HepG2 (cell line): ENCODE results near the gene S100A4.

ENCODE experiments used
- ELF1 ChIP-seq: sonication (generic); formaldehyde crosslinking; IDR thresholded peaks from 2 replicates; pipeline ENCODE4 v1.4.0; 2020; ENCODE audit warnings: missing genetic modification reagents
- EZH2 ChIP-seq: conservative IDR thresholded peaks from 2 replicates; pipeline ENCODE4 v1.6.1; 2012; ENCODE audit warnings: mild to moderate bottlenecking, low read depth, low read length, moderate library complexity
- FOXJ3 ChIP-seq: sonication (generic); formaldehyde crosslinking; IDR thresholded peaks from 2 replicates; pipeline ENCODE4 v1.4.0; 2020; ENCODE audit warnings: missing genetic modification reagents, mild to moderate bottlenecking, borderline replicate concordance
- JUND ChIP-seq: sonication (generic); formaldehyde crosslinking; IDR thresholded peaks from 2 replicates; pipeline ENCODE4 v1.8.0; 2022; ENCODE audit warnings: mild to moderate bottlenecking, missing genetic modification reagents
- PHF21A ChIP-seq: sonication (generic); formaldehyde crosslinking; IDR thresholded peaks from 2 replicates; pipeline ENCODE4 v1.5.0; 2020; ENCODE audit warnings: mild to moderate bottlenecking, missing genetic modification reagents
- PHF5A ChIP-seq: IDR thresholded peaks from one replicate; pipeline ENCODE4 v1.6.1; 2018; ENCODE audit warnings: low read depth, missing genetic modification reagents; ENCODE audit not compliant: unreplicated experiment
- RFXANK ChIP-seq: IDR thresholded peaks from 2 replicates; pipeline ENCODE4 v1.6.1; 2016
- ZHX1 ChIP-seq: sonication (generic); formaldehyde crosslinking; IDR thresholded peaks from 2 replicates; pipeline ENCODE4 v1.8.1; 2022; ENCODE audit warnings: low read depth, mild to moderate bottlenecking, missing genetic modification reagents
- ZNF251 ChIP-seq: sonication (generic); formaldehyde crosslinking; IDR thresholded peaks from 2 replicates; pipeline ENCODE4 v1.9.0; 2021; ENCODE audit warnings: mild to moderate bottlenecking, missing genetic modification reagents
- ZNF354B ChIP-seq: sonication (generic); formaldehyde crosslinking; IDR thresholded peaks from 2 replicates; pipeline ENCODE4 v1.8.0; 2022; ENCODE audit warnings: mild to moderate bottlenecking, missing genetic modification reagents
- TF ChIP-seq, protein P1 (sequence below), 2 experiments: IDR thresholded peaks; 2 replicates each; pipeline ENCODE4 v1.6.1; 2011 to 2012; ENCODE audit warnings: low read length in 2 of 2, borderline replicate concordance in 1 of 2, low read depth in 1 of 2, mild to moderate bottlenecking in 1 of 2, moderate library complexity in 1 of 2
- TF ChIP-seq, protein P2 (sequence below): sonication (generic); formaldehyde crosslinking; IDR thresholded peaks from 2 replicates; pipeline ENCODE4 v1.4.0; 2020; ENCODE audit warnings: missing genetic modification reagents
- TF ChIP-seq, protein P3 (sequence below): sonication (generic); formaldehyde crosslinking; IDR thresholded peaks from 2 replicates; pipeline ENCODE4 v1.5.0; 2020; ENCODE audit warnings: mild to moderate bottlenecking, missing genetic modification reagents, moderate library complexity

GRCh38 chr1:153513666-153514065, 31.9 kb downstream of the S100A4 start:
- TF ChIP-seq ZNF251, result no peak
- no peak for TF ChIP-seq FOXJ3 (CRISPR knock-in tag)
- TF ChIP-seq ZNF354B, result no peak
- TF ChIP-seq JUND (CRISPR knock-in tag), result no peak
- TF ChIP-seq PHF21A (CRISPR knock-in tag), result no peak
- TF ChIP-seq EZH2, result no peak
- TF ChIP-seq, protein P1, sequence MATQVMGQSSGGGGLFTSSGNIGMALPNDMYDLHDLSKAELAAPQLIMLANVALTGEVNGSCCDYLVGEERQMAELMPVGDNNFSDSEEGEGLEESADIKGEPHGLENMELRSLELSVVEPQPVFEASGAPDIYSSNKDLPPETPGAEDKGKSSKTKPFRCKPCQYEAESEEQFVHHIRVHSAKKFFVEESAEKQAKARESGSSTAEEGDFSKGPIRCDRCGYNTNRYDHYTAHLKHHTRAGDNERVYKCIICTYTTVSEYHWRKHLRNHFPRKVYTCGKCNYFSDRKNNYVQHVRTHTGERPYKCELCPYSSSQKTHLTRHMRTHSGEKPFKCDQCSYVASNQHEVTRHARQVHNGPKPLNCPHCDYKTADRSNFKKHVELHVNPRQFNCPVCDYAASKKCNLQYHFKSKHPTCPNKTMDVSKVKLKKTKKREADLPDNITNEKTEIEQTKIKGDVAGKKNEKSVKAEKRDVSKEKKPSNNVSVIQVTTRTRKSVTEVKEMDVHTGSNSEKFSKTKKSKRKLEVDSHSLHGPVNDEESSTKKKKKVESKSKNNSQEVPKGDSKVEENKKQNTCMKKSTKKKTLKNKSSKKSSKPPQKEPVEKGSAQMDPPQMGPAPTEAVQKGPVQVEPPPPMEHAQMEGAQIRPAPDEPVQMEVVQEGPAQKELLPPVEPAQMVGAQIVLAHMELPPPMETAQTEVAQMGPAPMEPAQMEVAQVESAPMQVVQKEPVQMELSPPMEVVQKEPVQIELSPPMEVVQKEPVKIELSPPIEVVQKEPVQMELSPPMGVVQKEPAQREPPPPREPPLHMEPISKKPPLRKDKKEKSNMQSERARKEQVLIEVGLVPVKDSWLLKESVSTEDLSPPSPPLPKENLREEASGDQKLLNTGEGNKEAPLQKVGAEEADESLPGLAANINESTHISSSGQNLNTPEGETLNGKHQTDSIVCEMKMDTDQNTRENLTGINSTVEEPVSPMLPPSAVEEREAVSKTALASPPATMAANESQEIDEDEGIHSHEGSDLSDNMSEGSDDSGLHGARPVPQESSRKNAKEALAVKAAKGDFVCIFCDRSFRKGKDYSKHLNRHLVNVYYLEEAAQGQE (IDR thresholded peaks at IDR 0.05; ENCODE audit: borderline replicate concordance in 1 of 2, low read depth in 1 of 2, low read length in 2 of 2), result no peak
- TF ChIP-seq PHF5A, result no peak
- no peak for TF ChIP-seq ELF1
- TF ChIP-seq, protein P2, sequence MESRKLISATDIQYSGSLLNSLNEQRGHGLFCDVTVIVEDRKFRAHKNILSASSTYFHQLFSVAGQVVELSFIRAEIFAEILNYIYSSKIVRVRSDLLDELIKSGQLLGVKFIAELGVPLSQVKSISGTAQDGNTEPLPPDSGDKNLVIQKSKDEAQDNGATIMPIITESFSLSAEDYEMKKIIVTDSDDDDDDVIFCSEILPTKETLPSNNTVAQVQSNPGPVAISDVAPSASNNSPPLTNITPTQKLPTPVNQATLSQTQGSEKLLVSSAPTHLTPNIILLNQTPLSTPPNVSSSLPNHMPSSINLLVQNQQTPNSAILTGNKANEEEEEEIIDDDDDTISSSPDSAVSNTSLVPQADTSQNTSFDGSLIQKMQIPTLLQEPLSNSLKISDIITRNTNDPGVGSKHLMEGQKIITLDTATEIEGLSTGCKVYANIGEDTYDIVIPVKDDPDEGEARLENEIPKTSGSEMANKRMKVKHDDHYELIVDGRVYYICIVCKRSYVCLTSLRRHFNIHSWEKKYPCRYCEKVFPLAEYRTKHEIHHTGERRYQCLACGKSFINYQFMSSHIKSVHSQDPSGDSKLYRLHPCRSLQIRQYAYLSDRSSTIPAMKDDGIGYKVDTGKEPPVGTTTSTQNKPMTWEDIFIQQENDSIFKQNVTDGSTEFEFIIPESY (CRISPR knock-in tag), result no peak
- TF ChIP-seq RFXANK (CRISPR knock-in tag), result no peak
- TF ChIP-seq, protein P3, sequence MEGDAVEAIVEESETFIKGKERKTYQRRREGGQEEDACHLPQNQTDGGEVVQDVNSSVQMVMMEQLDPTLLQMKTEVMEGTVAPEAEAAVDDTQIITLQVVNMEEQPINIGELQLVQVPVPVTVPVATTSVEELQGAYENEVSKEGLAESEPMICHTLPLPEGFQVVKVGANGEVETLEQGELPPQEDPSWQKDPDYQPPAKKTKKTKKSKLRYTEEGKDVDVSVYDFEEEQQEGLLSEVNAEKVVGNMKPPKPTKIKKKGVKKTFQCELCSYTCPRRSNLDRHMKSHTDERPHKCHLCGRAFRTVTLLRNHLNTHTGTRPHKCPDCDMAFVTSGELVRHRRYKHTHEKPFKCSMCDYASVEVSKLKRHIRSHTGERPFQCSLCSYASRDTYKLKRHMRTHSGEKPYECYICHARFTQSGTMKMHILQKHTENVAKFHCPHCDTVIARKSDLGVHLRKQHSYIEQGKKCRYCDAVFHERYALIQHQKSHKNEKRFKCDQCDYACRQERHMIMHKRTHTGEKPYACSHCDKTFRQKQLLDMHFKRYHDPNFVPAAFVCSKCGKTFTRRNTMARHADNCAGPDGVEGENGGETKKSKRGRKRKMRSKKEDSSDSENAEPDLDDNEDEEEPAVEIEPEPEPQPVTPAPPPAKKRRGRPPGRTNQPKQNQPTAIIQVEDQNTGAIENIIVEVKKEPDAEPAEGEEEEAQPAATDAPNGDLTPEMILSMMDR (CRISPR knock-in tag), result no peak
- no peak for TF ChIP-seq ZHX1
